B cell (primary cell): Measurements from ENCODE around the gene SDK2. TPM values are rescaled to one million over a fixed set of nuclear protein-coding genes. Genes with fewer than 3 reads are reported as not detected.

Source experiments
- ATAC-seq: fragments of 200-7000 bp; cut with Tn5 transposase; one replicate; pipeline ENCODE4 v1.10.0; 2021; ENCODE audit warnings: low read depth, mild to moderate bottlenecking, moderate number of reproducible peaks, moderate library complexity
- CTCF ChIA-PET: fragments of 350-600 bp; sonication (Branson Sonifier 250); formaldehyde crosslinking; loops from one replicate; lab custom pipeline; 2021; ENCODE audit warnings: antibody characterized with exemption, inconsistent platforms; lab: Charles Lee
- POLR2A ChIA-PET: fragments of 350-600 bp; sonication (Branson Sonifier 250); formaldehyde crosslinking; loops from one replicate; lab custom pipeline; 2021; ENCODE audit warnings: antibody characterized with exemption; lab: Charles Lee
- DNase-seq: peaks from one replicate; pipeline ENCODE4 v3.0.0; 2013
- H2AFZ ChIP-seq: 2 replicates; pipeline ENCODE4 v1.6.1; 2012; ENCODE audit warnings: mild to moderate bottlenecking, low read depth, low read length; ENCODE audit not compliant: insufficient read depth, poor library complexity, severe bottlenecking
- H3K27ac ChIP-seq, 2 donors: 1 replicate in 1 of 2; 2 replicates in 1 of 2; pipeline ENCODE4 v1.5.1; 2012 to 2013; ENCODE audit warnings: low read length in 2 of 2, mild to moderate bottlenecking in 2 of 2, moderate library complexity in 1 of 2
- H3K27me3 ChIP-seq, 4 experiments: fragments of 200-600 bp in 1 of 4; sonication (generic) in 1 of 4; replicated peaks in 1 of 4; 1 replicate in 2 of 4; 2 replicates in 2 of 4; pipeline versions ENCODE4 v1.6.1 to v1.7.0; 2013 to 2016; ENCODE audit warnings: low read length in 3 of 4, mild to moderate bottlenecking in 2 of 4, mixed read lengths in 1 of 4, moderate library complexity in 1 of 4; ENCODE audit not compliant: insufficient read depth in 4 of 4, control insufficient read depth in 3 of 4; ENCODE audit errors: control extremely low read depth in 1 of 4
- H3K36me3 ChIP-seq, 2 experiments: replicated peaks in 1 of 2; 1 replicate in 1 of 2; 2 replicates in 1 of 2; pipeline versions ENCODE4 v1.6.1 to v1.7.1; 2013; ENCODE audit warnings: low read length in 1 of 2; ENCODE audit not compliant: insufficient read depth in 2 of 2, control insufficient read depth in 1 of 2; ENCODE audit errors: control extremely low read depth in 1 of 2, extremely low read depth in 1 of 2
- H3K4me1 ChIP-seq, 2 donors: fragments of 200-600 bp in 1 of 2; sonication (generic) in 1 of 2; 1 replicate in 1 of 2; 2 replicates in 1 of 2; pipeline versions ENCODE4 v1.5.1 to v1.6.1; 2013 to 2017; ENCODE audit warnings: low read length in 2 of 2; ENCODE audit not compliant: control insufficient read depth in 2 of 2, insufficient read depth in 2 of 2
- H3K4me2 ChIP-seq: replicated peaks from 2 replicates; pipeline ENCODE3; 2012; ENCODE audit warnings: mild to moderate bottlenecking, low read depth, low read length; ENCODE audit not compliant: poor library complexity, severe bottlenecking
- H3K4me3 ChIP-seq, 5 experiments: fragments of 200-600 bp in 1 of 5; sonication (generic) in 1 of 5; 1 replicate in 3 of 5; 2 replicates in 2 of 5; pipeline versions ENCODE4 v1.5.1 to v1.7.0; 2011 to 2016; ENCODE audit warnings: low read length in 4 of 5, mild to moderate bottlenecking in 4 of 5, low read depth in 2 of 5, control low read depth in 1 of 5, moderate library complexity in 1 of 5; ENCODE audit not compliant: insufficient read depth in 1 of 5; ENCODE audit errors: control extremely low read depth in 1 of 5, extremely low read depth in 1 of 5
- H3K79me2 ChIP-seq: fragments of 200-600 bp; sonication (generic); one replicate; pipeline ENCODE4 v1.6.0; 2016; ENCODE audit warnings: low read length; ENCODE audit not compliant: control insufficient read depth, insufficient read depth
- H3K9ac ChIP-seq: fragments of 200-600 bp; sonication (generic); 2 replicates; pipeline ENCODE4 v1.6.1; 2017; ENCODE audit warnings: mild to moderate bottlenecking, low read length, moderate library complexity
- H3K9me3 ChIP-seq, 3 donors: one replicate each; pipeline versions ENCODE4 v1.6.1 to v1.7.1; 2013; ENCODE audit warnings: low read length in 2 of 3; ENCODE audit not compliant: control insufficient read depth in 2 of 3, insufficient read depth in 1 of 3; ENCODE audit errors: control extremely low read depth in 1 of 3
- H4K20me1 ChIP-seq: 2 replicates; pipeline ENCODE4 v1.6.0; 2012; ENCODE audit warnings: mild to moderate bottlenecking, low read length; ENCODE audit not compliant: insufficient read depth, control insufficient read depth, poor library complexity, severe bottlenecking
- H3K27ac Mint-ChIP-seq: one replicate; pipeline ENCODE4 v1.8.0; 2021; ENCODE audit warnings: mixed read lengths
- H3K27me3 Mint-ChIP-seq: one replicate; pipeline ENCODE4 v1.8.0; 2021; ENCODE audit warnings: mixed read lengths
- H3K4me1 Mint-ChIP-seq: one replicate; pipeline ENCODE4 v1.8.0; 2021; ENCODE audit warnings: mixed read lengths
- H3K4me3 Mint-ChIP-seq: one replicate; pipeline ENCODE4 v1.8.0; 2021; ENCODE audit warnings: mixed read lengths
- H3K9me3 Mint-ChIP-seq: one replicate; pipeline ENCODE4 v1.8.0; 2022; ENCODE audit warnings: mixed read lengths; ENCODE audit not compliant: insufficient read depth
- CTCF ChIP-seq: fragments of 200-600 bp; IDR thresholded peaks from one replicate; pipeline ENCODE4 v1.8.0; 2022; ENCODE audit warnings: antibody characterized with exemption, mild to moderate bottlenecking
- EZH2 ChIP-seq: IDR thresholded peaks from 2 replicates; pipeline ENCODE4 v1.6.1; 2012; ENCODE audit warnings: borderline replicate concordance, low read depth, mild to moderate bottlenecking, moderate library complexity, low read length; ENCODE audit not compliant: insufficient read depth, poor library complexity, severe bottlenecking
- WGBS: methylation state at CpG from one replicate; pipeline ENCODE4 v1.1.5; 2013; ENCODE audit warnings: missing lambda C conversion rate; ENCODE audit not compliant: insufficient coverage; 5-methylcytosine and 5-hydroxymethylcytosine counted together
- intact Hi-C: fragments of 100-400 bp; cut with micrococcal nuclease; formaldehyde crosslinking; loops from one replicate; pipeline ENCODE4 v1.10.0; 2022
- polyA plus RNA-seq: library from polyadenylated mRNA; depleted of rRNA; stranded (reverse); fragments of >200 nt; gene quantifications from 2 replicates; pipeline ENCODE4 v1.2.3, GENCODE V29; 2012
- total RNA-seq, 2 donors: library from RNA; stranded (reverse); fragments of 120-200 nt in 1 of 2; gene quantifications; 1 replicate in 1 of 2; 2 replicates in 1 of 2; pipeline versions ENCODE4 v1.2.3 to v1.2.4, GENCODE V29; 2013 to 2022

Gene SDK2
- total and polyA plus RNA-seq, 2 donors (not counting 1 experiment from before 2014, with no cell fraction given), result 3.2 to 13.0 TPM

DNA sequence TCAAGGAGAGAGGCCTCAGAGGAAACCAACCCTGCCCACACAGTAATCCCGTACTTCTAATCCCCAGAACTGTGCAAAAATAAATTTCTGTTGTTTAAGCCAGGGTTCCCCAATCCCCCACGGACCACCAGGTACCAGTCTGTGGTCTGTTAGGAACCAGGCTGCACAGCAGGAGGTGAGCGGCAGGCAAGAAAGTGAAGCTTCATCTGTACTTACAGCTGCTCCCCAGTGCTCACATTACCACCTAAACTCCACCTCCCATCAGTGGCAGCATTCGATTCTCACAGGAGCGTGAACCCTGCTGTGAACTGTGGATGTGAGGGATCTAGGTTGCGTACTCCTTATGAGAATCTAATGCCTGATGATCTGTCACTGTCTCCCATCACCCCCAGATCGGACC is 231.3 kb downstream of the SDK2 start:
- Histone ChIP-seq H3K27ac (no peak overlapping the region), H3K27me3 (no peaks in the 10 kb centered on the region), H3K4me2 (no peak overlapping the region), H3K36me3 (peaks cover 0 to 38% of the 10 kb centered on the region in 2 experiments), H3K4me1 (no peaks in the 10 kb centered on the region), H3K4me3 (no peak overlapping the region), H3K79me2 (no peaks in the 10 kb centered on the region), H3K9ac (no peak overlapping the region), H4K20me1 (no peaks in the 10 kb centered on the region), H2AFZ (no peak overlapping the region), H3K9me3 (no peaks in the 10 kb centered on the region)
- ATAC-seq (no peak), DNase-seq (no peak)
- no peaks in the 10 kb centered on the region for H3K9me3 Mint-ChIP-seq
- ChIA-PET POLR2A (no interaction called here), CTCF (interaction anchor here (0.6 kb wide), 1 partner anchor 191 kb away, joined by 6 read pairs; no protein-coding TSS in a partner anchor)
- H3K27me3 Mint-ChIP-seq, result no peaks in the 10 kb centered on the region
- no peak for TF ChIP-seq EZH2
- no peak for TF ChIP-seq CTCF
- H3K4me1 Mint-ChIP-seq, result no peaks in the 10 kb centered on the region
- 90% methylated on average over 2 of the region's 7 CpGs for WGBS
- intact Hi-C loops, result no loop called here
- no peak overlapping the region for H3K4me3 Mint-ChIP-seq
- no peak overlapping the region for H3K27ac Mint-ChIP-seq

DNA sequence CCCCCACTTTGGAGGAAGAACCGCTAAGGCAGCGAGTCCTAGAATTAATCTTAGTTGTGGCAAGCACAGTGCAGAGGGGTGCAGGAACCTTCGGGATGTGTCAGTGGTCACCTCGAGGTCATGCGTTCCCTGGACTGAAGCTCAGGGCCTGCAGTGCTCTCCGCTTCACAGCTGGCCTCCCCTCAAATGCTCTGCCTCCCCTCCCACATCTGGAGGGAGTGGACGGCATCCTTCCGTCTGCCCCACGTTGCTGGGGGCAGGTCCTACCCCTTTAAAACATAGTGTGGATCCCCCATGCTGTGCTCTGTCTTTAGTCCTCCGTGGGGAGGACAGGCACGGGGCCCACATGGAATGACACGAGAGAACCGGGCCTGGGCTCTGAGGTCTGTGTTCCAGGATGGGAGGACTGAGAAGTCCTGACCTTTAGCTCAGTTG is 232.9 kb downstream of the SDK2 start:
- POLR2A ChIA-PET, result no interaction called here
- Histone ChIP-seq H3K9me3 (no peaks in the 10 kb centered on the region), H3K9ac (no peak overlapping the region), H3K79me2 (no peaks in the 10 kb centered on the region), H3K27ac (no peak overlapping the region), H2AFZ (no peak overlapping the region), H3K36me3 (peaks cover 0 to 38% of the 10 kb centered on the region in 2 experiments), H3K4me1 (no peaks in the 10 kb centered on the region), H3K4me2 (no peak overlapping the region), H3K4me3 (no peak overlapping the region), H3K27me3 (no peaks in the 10 kb centered on the region), H4K20me1 (no peaks in the 10 kb centered on the region)
- 83% methylated on average over 8 of the region's 13 CpGs for WGBS
- H3K27me3 Mint-ChIP-seq, result no peaks in the 10 kb centered on the region
- TF ChIP-seq CTCF (no peak), EZH2 (no peak)
- H3K4me3 Mint-ChIP-seq, result no peak overlapping the region
- ATAC-seq (no peak), DNase-seq (no peak)
- H3K27ac Mint-ChIP-seq, result no peak overlapping the region
- intact Hi-C loops, result no loop called here
- no peaks in the 10 kb centered on the region for H3K9me3 Mint-ChIP-seq
- CTCF ChIA-PET, result interaction anchor here (1.1 kb wide), 1 partner anchor 13 kb away, joined by 3 read pairs; no protein-coding TSS in a partner anchor
- no peaks in the 10 kb centered on the region for H3K4me1 Mint-ChIP-seq
